HCT116 (cell line): ENCODE results near the gene KCNH6. TPM values are rescaled to one million over a fixed set of nuclear protein-coding genes. Genes with fewer than 3 reads are reported as not detected.

Source experiments
- ATAC-seq: fragments of 200-7000 bp; cut with Tn5 transposase; 2 replicates; pipeline ENCODE4 v1.9.1; 2020; ENCODE audit warnings: mild to moderate bottlenecking, moderate library complexity
- BruUV-seq: library from RNA; stranded (reverse); fragments of 400-500 nt; replicated peaks from 2 replicates; lab custom pipeline; 2021; lab: Mats Ljungman, UMichigan
- CTCF ChIA-PET: fragments of 300-600 bp; sonication (Branson Sonifier 250); formaldehyde crosslinking; loops from one replicate; lab custom pipeline; 2021; ENCODE audit warnings: antibody characterized with exemption; lab: Charles Lee
- POLR2A ChIA-PET: fragments of 300-600, 350-600 bp; sonication (Branson Sonifier 250); formaldehyde crosslinking; loops from one replicate; lab custom pipeline; 2021; ENCODE audit warnings: antibody characterized with exemption; lab: Charles Lee
- RAD21 ChIA-PET, 2 experiments: fragments of 300-600 bp; sonication (Branson Sonifier 250); formaldehyde crosslinking; loops; one replicate each; lab custom pipeline; 2023; ENCODE audit warnings: low total read pairs in 2 of 2; ENCODE audit not compliant: uncharacterized antibody in 2 of 2, unreplicated experiment in 2 of 2, low non-redundant PET in 1 of 2; lab: Charles Lee
- DNase-seq: peaks from one replicate; pipeline ENCODE4 v3.0.0-alpha.2; 2010; ENCODE audit warnings: low read depth, low spot score
- H2AFZ ChIP-seq: fragments of 200-600 bp; shearing (Covaris generic), sonication (generic); 2 replicates; pipeline ENCODE4 v1.6.1; 2017; ENCODE audit warnings: low read depth, mixed run types, mixed read lengths, antibody characterized with exemption, low read length; ENCODE audit not compliant: poor library complexity, severe bottlenecking
- H3K27ac ChIP-seq: 2 replicates; pipeline ENCODE4 v1.5.1; 2012; ENCODE audit warnings: low read depth, low read length
- H3K27me3 ChIP-seq: fragments of 200-600 bp; sonication (generic); 2 replicates; pipeline ENCODE4 v1.6.1; 2016; ENCODE audit warnings: mixed run types, low read length, mixed read lengths; ENCODE audit not compliant: insufficient read depth
- H3K36me3 ChIP-seq, 2 experiments: fragments of 200-500 bp in 1 of 2; fragments of 200-600 bp in 1 of 2; sonication (Bioruptor generic) in 1 of 2; sonication (generic) in 1 of 2; 2 replicates each; pipeline versions ENCODE4 v1.5.1 to v1.6.1; 2014 to 2016; ENCODE audit warnings: low read length in 2 of 2, inconsistent platforms in 1 of 2, mixed read lengths in 1 of 2, mixed run types in 1 of 2; ENCODE audit not compliant: insufficient read depth in 2 of 2, control insufficient read depth in 1 of 2
- H3K4me1 ChIP-seq, 2 experiments: fragments of 200-600 bp in 1 of 2; sonication (generic) in 1 of 2; 2 replicates each; pipeline versions ENCODE4 v1.5.1 to v1.6.1; 2012 to 2017; ENCODE audit warnings: low read length in 2 of 2, inconsistent platforms in 1 of 2, mild to moderate bottlenecking in 1 of 2, mixed read lengths in 1 of 2, mixed run types in 1 of 2, moderate library complexity in 1 of 2; ENCODE audit not compliant: insufficient read depth in 2 of 2, control insufficient read depth in 1 of 2
- H3K4me2 ChIP-seq: fragments of 200-600 bp; sonication (generic); 2 replicates; pipeline ENCODE4 v1.6.1; 2017; ENCODE audit warnings: mixed run types, low read length, mixed read lengths
- H3K4me3 ChIP-seq, 2 experiments: fragments of 200-600 bp in 1 of 2; sonication (generic) in 1 of 2; replicated peaks in 1 of 2; 2 replicates each; pipeline ENCODE4 v1.5.1; 2011 to 2016; ENCODE audit warnings: low read length in 2 of 2, control low read depth in 1 of 2, low read depth in 1 of 2, mild to moderate bottlenecking in 1 of 2, mixed read lengths in 1 of 2, mixed run types in 1 of 2
- H3K79me2 ChIP-seq: fragments of 200-600 bp; sonication (generic); 2 replicates; pipeline ENCODE4 v1.6.1; 2017; ENCODE audit warnings: mild to moderate bottlenecking, mixed run types, low read length, moderate library complexity, mixed read lengths; ENCODE audit not compliant: insufficient read depth
- H3K9ac ChIP-seq: fragments of 200-600 bp; sonication (generic); 2 replicates; pipeline ENCODE4 v1.6.1; 2016; ENCODE audit warnings: low read length, mixed read lengths
- H3K9me2 ChIP-seq: fragments of 200-600 bp; sonication (generic), shearing (Covaris generic); 2 replicates; pipeline ENCODE4 v1.6.1; 2017; ENCODE audit warnings: mixed run types, mild to moderate bottlenecking, moderate library complexity; ENCODE audit not compliant: insufficient read depth
- H3K9me3 ChIP-seq, 2 experiments: fragments of 200-500 bp in 1 of 2; fragments of 200-600 bp in 1 of 2; sonication (Bioruptor generic) in 1 of 2; sonication (generic) in 1 of 2; 2 replicates each; pipeline ENCODE4 v1.6.1; 2014 to 2017; ENCODE audit warnings: low read length in 2 of 2, mixed read lengths in 2 of 2, inconsistent platforms in 1 of 2, low read depth in 1 of 2, mild to moderate bottlenecking in 1 of 2, mixed run types in 1 of 2, moderate library complexity in 1 of 2; ENCODE audit not compliant: control insufficient read depth in 1 of 2, insufficient read depth in 1 of 2
- H4K20me1 ChIP-seq: fragments of 200-600 bp; sonication (generic), shearing (Covaris generic); 2 replicates; pipeline ENCODE4 v1.6.1; 2017; ENCODE audit warnings: mixed run types, mild to moderate bottlenecking, moderate library complexity; ENCODE audit not compliant: insufficient read depth
- CTCF ChIP-seq, 3 experiments: fragments of 200-600 bp in 1 of 3; sonication (generic) in 1 of 3; IDR thresholded peaks in 2 of 3; conservative IDR thresholded peaks in 1 of 3; 2 replicates each; pipeline ENCODE4 v1.5.1; 2012 to 2017; ENCODE audit warnings: low read depth in 2 of 3, low read length in 2 of 3, antibody characterized with exemption in 1 of 3, borderline replicate concordance in 1 of 3, control low read depth in 1 of 3, mild to moderate bottlenecking in 1 of 3, mixed read lengths in 1 of 3, mixed run types in 1 of 3, moderate library complexity in 1 of 3; ENCODE audit not compliant: insufficient read depth in 1 of 3
- EGR1 ChIP-seq: IDR thresholded peaks from 2 replicates; pipeline ENCODE4 v1.6.1; 2012; ENCODE audit warnings: low read depth
- MAX ChIP-seq: IDR thresholded peaks from 2 replicates; pipeline ENCODE4 v1.6.1; 2012
- ZFX ChIP-seq: fragments of 450-650 bp; IDR thresholded peaks from 2 replicates; pipeline ENCODE4 v1.6.1; 2017
- intact Hi-C: fragments of 100-400 bp; cut with micrococcal nuclease; formaldehyde crosslinking; loops from 2 replicates; pipeline ENCODE4 v1.10.0; 2022
- total RNA-seq: library from RNA; stranded (reverse); gene quantifications from one replicate; pipeline ENCODE4 v1.2.1, GENCODE V29; 2021; ENCODE audit not compliant: unreplicated experiment

KCNH6 gene
- total RNA-seq, 1 experiment from 2014 or later = not detected

GRCh38 chr17:63564562-63564961 lies 41.4 kb downstream of the KCNH6 start:
- TF ChIP-seq EGR1 (no peak), CTCF (IDR thresholded peaks at IDR 0.05 in 2 of 3, conservative IDR thresholded peaks at IDR 0.05 in 1 of 3; ENCODE audit: borderline replicate concordance in 1 of 3, insufficient read depth in 1 of 3, low read depth in 2 of 3, low read length in 2 of 3) (peak in 1 of 3 experiments; percentile 15; a peak in 3 of 6 replicates)
- TF ChIP-seq, all 23 proteins: peak for 1
- Histone ChIP-seq H3K9me2 (no peaks in the 10 kb centered on the region), H3K27me3 (no peaks in the 10 kb centered on the region), H3K4me2 (no peak overlapping the region), H3K9ac (no peak overlapping the region), H3K4me3 (no peak overlapping the region), H4K20me1 (no peaks in the 10 kb centered on the region; the same call in 1 of the 2 replicates), H3K9me3 (no peaks in the 10 kb centered on the region), H3K36me3 (no peaks in the 10 kb centered on the region), H3K4me1 (no peaks in the 10 kb centered on the region), H3K79me2 (peaks cover 88% of the 10 kb centered on the region), H3K27ac (no peak overlapping the region), H2AFZ (no peak overlapping the region)
- intact Hi-C loops = no loop called here
- ATAC-seq = peak; percentile 58; the same call in 1 of the 2 replicates
- CTCF ChIA-PET = interaction anchor here (0.9 to 1.5 kb wide), 2 partner anchors 9 to 86 kb away, joined by 3 to 5 read pairs; no protein-coding TSS in a partner anchor
- RAD21 ChIA-PET = no interaction called here
- BruUV-seq = no TSS peak
- POLR2A ChIA-PET = no interaction called here
- DNase-seq = no peak

- DNase-seq = no peak
- H3K36me3 ChIP-seq = no peaks in the 10 kb centered on the region
- RAD21 ChIA-PET = no interaction called here
- no peak for TF ChIP-seq CTCF (IDR thresholded peaks at IDR 0.05 in 2 of 3, conservative IDR thresholded peaks at IDR 0.05 in 1 of 3; ENCODE audit: borderline replicate concordance in 1 of 3, insufficient read depth in 1 of 3, low read depth in 2 of 3, low read length in 2 of 3)
- TF ChIP-seq MAX = no peak
- TF ChIP-seq ZFX = no peak
- CTCF ChIA-PET = interaction anchor here (1.7 kb wide), 1 partner anchor 45 kb away, joined by 4 read pairs; no protein-coding TSS in a partner anchor
- BruUV-seq = no TSS peak
- 0 out of 2 replicates have a peak, but pooled peaks cover 8% of the 10 kb centered on the region for H4K20me1 ChIP-seq
- peaks cover 75% of the 10 kb centered on the region for H3K79me2 ChIP-seq
- no peaks in the 10 kb centered on the region for H3K9me3 ChIP-seq
- no peaks in the 10 kb centered on the region for H3K27me3 ChIP-seq
- intact Hi-C loops = no loop called here
- no peak overlapping the region for H3K4me2 ChIP-seq
- no peak for ATAC-seq
- no peak overlapping the region for H2AFZ ChIP-seq
- no peak overlapping the region for H3K9ac ChIP-seq
- POLR2A ChIA-PET = no interaction called here
- no peaks in the 10 kb centered on the region for H3K9me2 ChIP-seq
- 0 out of 4 replicates have a peak, but pooled peaks cover 0 to 4% of the 10 kb centered on the region in 2 experiments for H3K4me1 ChIP-seq
- H3K4me3 ChIP-seq = no peak overlapping the region
- no peak overlapping the region for H3K27ac ChIP-seq
Measured at GRCh38 chr17:63567229-63567628, 44.1 kb downstream of the KCNH6 start.
